ENCODE measurements around the gene PKM. TPM values are rescaled to one million over a fixed set of nuclear protein-coding genes. Genes with fewer than 3 reads are reported as not detected.

Gene PKM
- total RNA-seq, 2 experiments from 2014 or later, result 202 to 203 TPM

DNA sequence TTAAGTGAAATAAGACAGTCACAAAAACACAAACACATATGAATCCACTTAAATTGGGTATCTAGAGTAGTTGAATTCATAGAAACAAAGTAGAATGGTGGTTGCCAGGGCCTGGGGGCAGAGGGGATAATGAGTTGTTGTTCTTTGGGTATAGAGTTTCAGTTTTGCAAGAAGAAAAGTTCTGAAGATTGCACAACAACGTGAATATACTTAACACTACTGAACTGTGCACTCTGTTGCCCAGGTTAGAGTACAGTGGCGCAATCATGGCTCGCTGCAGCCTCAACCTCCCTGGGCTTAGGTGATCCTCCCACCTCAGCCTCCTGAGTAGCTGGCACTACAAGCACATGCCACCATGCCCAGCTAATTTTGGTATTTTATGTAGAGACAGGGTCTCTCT, 48.3 kb downstream of the PKM start:
- ChIA-PET CTCF (no interaction called here), POLR2A (no interaction called here)
- no peak for TF ChIP-seq CTCF (IDR thresholded peaks at IDR 0.05)
- no peaks in the 10 kb centered on the region for H3K9me3 Mint-ChIP-seq
- Histone ChIP-seq H3K36me3 (ENCODE audit: insufficient read depth, low read length) (no peaks in the 10 kb centered on the region), H3K27me3 (ENCODE audit: control insufficient read depth in 1 of 2, insufficient read depth in 2 of 2, low read length in 2 of 2) (peaks cover 21 to 23% of the 10 kb centered on the region in 2 experiments), H3K9me3 (ENCODE audit: control insufficient read depth in 1 of 2, insufficient read depth in 1 of 2, low read length in 2 of 2) (no peaks in the 10 kb centered on the region), H3K4me3 (ENCODE audit: low read length) (no peak overlapping the region), H3K27ac (ENCODE audit: low read depth in 1 of 2, low read length in 2 of 2) (no peak overlapping the region), H3K4me1 (ENCODE audit: insufficient read depth, low read length) (no peaks in the 10 kb centered on the region)
- H3K4me1 Mint-ChIP-seq (ENCODE audit: low read depth), result no peaks in the 10 kb centered on the region
- ATAC-seq (ENCODE audit: poor library complexity), result no peak
- no peaks in the 10 kb centered on the region for H3K36me3 Mint-ChIP-seq (ENCODE audit: low read depth)
- DNase-seq, result no peak
- no peak overlapping the region for H3K4me3 Mint-ChIP-seq
- H3K27me3 Mint-ChIP-seq, result peaks cover 42% of the 10 kb centered on the region
- H3K27ac Mint-ChIP-seq, result no peak overlapping the region
- intact Hi-C loops (cut with DNase I, micrococcal nuclease), result no loop called here

DNA sequence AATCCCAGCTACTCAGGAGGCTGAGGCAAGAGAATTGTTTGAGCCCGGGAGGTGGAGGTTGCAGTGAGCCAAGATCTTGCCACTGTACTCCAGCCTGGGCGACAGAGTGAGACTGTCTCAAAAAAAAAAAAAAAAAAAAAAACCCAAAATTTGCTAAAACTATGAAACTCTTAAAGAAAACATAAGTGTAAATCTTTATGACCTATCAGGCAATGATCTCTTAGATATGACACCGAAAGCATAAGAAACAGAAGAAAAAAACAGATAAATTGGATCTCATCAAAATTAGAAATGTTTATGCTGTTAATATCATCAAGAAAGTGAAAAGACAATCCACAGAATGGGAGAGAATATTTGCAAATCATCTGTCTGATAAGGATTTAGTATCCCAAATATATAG, 48.7 kb downstream of the PKM start:
- ChIA-PET CTCF (no interaction called here), POLR2A (no interaction called here)
- Mint-ChIP-seq H3K27ac (no peak overlapping the region), H3K36me3 (ENCODE audit: low read depth) (no peaks in the 10 kb centered on the region), H3K27me3 (peaks cover 42% of the 10 kb centered on the region), H3K4me1 (ENCODE audit: low read depth) (no peaks in the 10 kb centered on the region), H3K4me3 (no peak overlapping the region), H3K9me3 (no peaks in the 10 kb centered on the region)
- ATAC-seq (ENCODE audit: poor library complexity), result no peak
- TF ChIP-seq CTCF (IDR thresholded peaks at IDR 0.05), result no peak
- Histone ChIP-seq H3K27ac (ENCODE audit: low read depth in 1 of 2, low read length in 2 of 2) (no peak overlapping the region), H3K27me3 (ENCODE audit: control insufficient read depth in 1 of 2, insufficient read depth in 2 of 2, low read length in 2 of 2) (peaks cover 21 to 23% of the 10 kb centered on the region in 2 experiments), H3K36me3 (ENCODE audit: insufficient read depth, low read length) (no peaks in the 10 kb centered on the region), H3K4me3 (ENCODE audit: low read length) (no peak overlapping the region), H3K4me1 (ENCODE audit: insufficient read depth, low read length) (no peaks in the 10 kb centered on the region), H3K9me3 (ENCODE audit: control insufficient read depth in 1 of 2, insufficient read depth in 1 of 2, low read length in 2 of 2) (no peaks in the 10 kb centered on the region)
- DNase-seq, result no peak
- intact Hi-C loops (cut with DNase I, micrococcal nuclease), result no loop called here

- no peak for ATAC-seq (ENCODE audit: poor library complexity)
- H3K4me1 Mint-ChIP-seq (ENCODE audit: low read depth), result no peaks in the 10 kb centered on the region
- no peak overlapping the region for H3K27ac Mint-ChIP-seq
- peaks cover 21 to 23% of the 10 kb centered on the region in 2 experiments for H3K27me3 ChIP-seq (ENCODE audit: control insufficient read depth in 1 of 2, insufficient read depth in 2 of 2, low read length in 2 of 2)
- intact Hi-C loops (cut with DNase I, micrococcal nuclease), result no loop called here
- H3K4me3 ChIP-seq (ENCODE audit: low read length), result no peak overlapping the region
- CTCF ChIA-PET, result no interaction called here
- H3K36me3 Mint-ChIP-seq (ENCODE audit: low read depth), result no peaks in the 10 kb centered on the region
- H3K4me3 Mint-ChIP-seq, result no peak overlapping the region
- H3K4me1 ChIP-seq (ENCODE audit: insufficient read depth, low read length), result no peaks in the 10 kb centered on the region
- H3K27ac ChIP-seq (ENCODE audit: low read depth in 1 of 2, low read length in 2 of 2), result no peak overlapping the region
- H3K9me3 Mint-ChIP-seq, result no peaks in the 10 kb centered on the region
- H3K27me3 Mint-ChIP-seq, result peaks cover 42% of the 10 kb centered on the region
- H3K9me3 ChIP-seq (ENCODE audit: control insufficient read depth in 1 of 2, insufficient read depth in 1 of 2, low read length in 2 of 2), result no peaks in the 10 kb centered on the region
- POLR2A ChIA-PET, result interaction anchor here (0.6 kb wide), 1 partner anchor 263 kb away, joined by 5 read pairs; no protein-coding TSS in a partner anchor
- no peaks in the 10 kb centered on the region for H3K36me3 ChIP-seq (ENCODE audit: insufficient read depth, low read length)
- no peak for DNase-seq
- TF ChIP-seq CTCF (IDR thresholded peaks at IDR 0.05), result no peak
Observed at GRCh38 chr15:72180761-72181324, 50.1 kb downstream of the PKM start.

All from CD4-positive, alpha-beta T cell (primary cell).